Measurements from ENCODE around the gene MAGI2. TPM values are rescaled to one million over a fixed set of nuclear protein-coding genes. Genes with fewer than 3 reads are reported as not detected.
"Not testable (repeated sequence)": the region's sequence is repeated elsewhere in the genome, so short reads cannot be mapped to it uniquely, and the experiment has no call there.

MAGI2 gene
- total RNA-seq, 1 donor from 2014 or later = 0.05 TPM

GRCh38 chr7:79452032-79452494, 1.4 kb downstream of the MAGI2 start:
- intact Hi-C loops (cut with micrococcal nuclease) = no loop called here

DNA sequence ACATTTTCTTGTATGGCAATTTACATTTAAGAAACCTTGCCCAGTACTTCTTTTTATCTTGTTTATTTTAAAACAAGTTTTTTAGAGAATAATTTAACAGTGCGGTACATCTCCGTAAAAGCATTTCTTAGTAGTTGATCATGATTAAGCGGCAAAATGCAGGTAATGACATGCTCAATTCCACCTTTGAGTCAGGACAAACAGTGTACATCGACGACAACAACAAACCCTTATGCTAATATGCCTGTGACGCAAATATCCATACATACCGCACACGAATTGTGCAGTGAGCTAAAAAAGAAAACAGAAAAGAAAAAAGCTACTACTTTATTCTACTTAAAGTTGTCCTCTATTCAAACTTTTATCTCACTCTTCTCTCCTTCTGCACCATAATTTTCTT, 1.9 kb downstream of the MAGI2 start:
- intact Hi-C loops (cut with micrococcal nuclease) = no loop called here

DNA sequence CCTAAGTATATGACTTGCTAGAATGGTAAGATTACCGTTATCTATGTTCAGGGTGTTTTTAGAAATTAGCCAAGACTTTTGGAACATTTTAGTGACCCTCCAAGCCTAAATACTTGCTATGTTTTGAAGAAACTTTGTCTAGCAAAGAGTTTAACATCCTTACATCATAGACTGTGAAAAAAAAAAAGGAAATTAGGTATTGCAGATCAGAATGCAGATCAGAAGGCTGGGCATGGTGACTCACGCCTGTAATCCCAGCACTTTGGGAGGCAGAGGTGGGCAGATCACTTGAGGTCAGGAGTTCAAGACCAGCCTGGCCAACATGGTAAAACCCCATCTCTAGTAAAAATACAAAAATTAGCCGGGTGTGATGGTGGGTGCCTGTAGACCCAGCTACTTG, 10.7 kb downstream of the MAGI2 start:
- intact Hi-C loops (cut with micrococcal nuclease) = not testable (repeated sequence)

- intact Hi-C loops (cut with micrococcal nuclease) = no loop called here
Observed at GRCh38 chr7:79436378-79436777, 17.1 kb downstream of the MAGI2 start.

DNA sequence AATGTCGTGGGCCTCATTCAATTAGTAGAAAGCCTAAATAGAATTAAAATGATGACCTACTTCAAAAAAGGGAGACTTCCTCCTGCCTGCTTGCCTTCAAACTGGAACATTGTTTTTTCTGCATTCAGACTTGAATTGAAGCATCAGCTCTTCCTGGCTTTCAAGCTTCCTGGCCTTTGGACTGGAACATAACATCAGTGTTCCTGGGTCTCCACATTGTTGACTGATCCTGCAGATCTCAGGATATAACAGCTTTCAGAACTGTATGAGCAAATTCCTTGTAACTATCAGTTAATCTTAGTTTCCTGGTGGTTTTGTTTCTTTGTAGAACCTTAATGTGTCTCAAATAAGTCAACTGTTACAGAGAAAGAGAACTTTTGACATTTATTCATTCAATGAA, 18.6 kb downstream of the MAGI2 start:
- intact Hi-C loops (cut with micrococcal nuclease) = no loop called here

DNA sequence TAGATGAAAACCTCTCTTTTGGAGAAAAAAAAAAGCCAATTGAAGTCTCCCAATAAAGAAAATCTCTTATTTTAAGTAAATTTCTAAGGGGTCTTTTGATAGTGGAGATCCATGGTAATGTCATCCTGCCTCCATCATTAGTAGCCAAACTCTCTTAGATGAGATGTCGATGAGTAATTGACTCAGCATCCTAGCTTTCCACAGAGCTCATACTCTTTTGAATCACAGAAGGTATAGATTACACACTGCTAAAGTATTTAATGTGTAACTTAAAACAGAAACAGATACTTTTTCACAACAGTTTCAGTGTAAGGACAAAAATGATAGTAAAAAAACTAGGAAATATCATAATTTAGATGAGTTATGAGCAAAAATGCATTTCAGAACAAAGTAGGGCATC, 19.4 kb downstream of the MAGI2 start:
- intact Hi-C loops (cut with micrococcal nuclease) = no loop called here

DNA sequence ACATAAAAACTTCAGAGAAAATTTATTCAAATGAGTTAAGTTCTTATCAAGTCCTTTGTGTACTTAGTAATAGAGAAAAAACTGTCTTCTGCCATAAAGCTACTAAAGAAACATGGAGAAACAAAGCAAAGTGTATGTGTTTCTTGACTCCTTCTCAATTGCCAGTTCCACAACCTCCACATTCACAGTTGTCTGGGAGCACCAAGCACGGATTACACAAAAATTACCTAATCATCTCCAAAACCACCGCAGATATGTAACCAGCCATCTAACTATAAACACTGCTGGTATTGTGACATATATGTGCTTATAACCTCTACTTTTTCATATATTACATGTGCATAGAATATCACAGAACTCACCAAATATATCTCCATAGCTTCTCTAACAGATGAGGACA, 23.1 kb downstream of the MAGI2 start:
- intact Hi-C loops (cut with micrococcal nuclease) = no loop called here

DNA sequence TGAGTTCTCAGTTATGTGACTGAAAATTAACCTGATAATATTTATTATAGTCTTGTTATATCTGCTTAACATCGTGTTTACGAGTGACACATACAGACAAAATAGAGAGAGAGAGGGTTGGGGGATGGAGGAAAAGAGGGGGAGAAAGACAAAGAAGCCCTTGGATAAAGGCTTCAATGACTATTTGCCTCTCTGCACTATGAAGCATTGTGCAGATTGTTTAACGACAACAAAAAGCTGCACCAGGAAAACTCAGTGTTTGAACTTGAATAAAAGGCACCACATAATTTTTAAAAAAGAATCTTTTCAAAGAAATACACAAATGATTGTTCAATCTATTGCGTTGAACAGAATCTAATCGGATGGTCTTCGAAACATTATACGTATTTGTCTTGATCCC, 27.8 kb downstream of the MAGI2 start:
- intact Hi-C loops (cut with micrococcal nuclease) = no loop called here

GRCh38 chr7:79421751-79422150, 31.7 kb downstream of the MAGI2 start:
- intact Hi-C loops (cut with micrococcal nuclease) = no loop called here

- intact Hi-C loops (cut with micrococcal nuclease) = no loop called here
Observed at GRCh38 chr7:79420464-79420863, 33.0 kb downstream of the MAGI2 start.

- intact Hi-C loops (cut with micrococcal nuclease) = no loop called here
Observed at GRCh38 chr7:79414910-79415309, 38.6 kb downstream of the MAGI2 start.

- intact Hi-C loops (cut with micrococcal nuclease) = no loop called here
Observed at GRCh38 chr7:79412915-79413314, 40.6 kb downstream of the MAGI2 start.

DNA sequence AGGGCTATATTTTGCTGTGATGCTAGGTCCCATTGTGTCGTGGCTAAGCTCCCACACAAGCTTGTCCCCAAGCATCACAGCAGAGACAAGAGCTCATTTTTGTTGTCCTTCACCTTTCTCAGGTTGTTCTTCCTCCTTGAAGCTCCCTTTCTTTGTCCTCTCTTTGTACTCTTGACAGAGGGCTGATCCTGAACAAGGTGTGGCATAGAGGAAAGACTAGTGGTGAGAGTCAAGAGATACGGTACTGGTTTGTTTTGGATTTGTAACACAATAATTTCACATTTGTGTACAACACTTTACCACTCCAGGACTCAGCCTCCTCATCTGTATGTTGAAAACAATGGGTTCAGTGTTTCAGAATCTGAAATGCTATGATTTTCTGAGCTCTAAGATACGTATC, 41.0 kb downstream of the MAGI2 start:
- intact Hi-C loops (cut with micrococcal nuclease) = no loop called here

- intact Hi-C loops (cut with micrococcal nuclease) = no loop called here
Observed at GRCh38 chr7:79410345-79410744, 43.1 kb downstream of the MAGI2 start.

GRCh38 chr7:79407351-79407750, 46.1 kb downstream of the MAGI2 start:
- intact Hi-C loops (cut with micrococcal nuclease) = no loop called here

- intact Hi-C loops (cut with micrococcal nuclease) = no loop called here
Observed at GRCh38 chr7:79406371-79406770, 47.1 kb downstream of the MAGI2 start.

- intact Hi-C loops (cut with micrococcal nuclease) = no loop called here
Observed at GRCh38 chr7:79405368-79405767, 48.1 kb downstream of the MAGI2 start.

DNA sequence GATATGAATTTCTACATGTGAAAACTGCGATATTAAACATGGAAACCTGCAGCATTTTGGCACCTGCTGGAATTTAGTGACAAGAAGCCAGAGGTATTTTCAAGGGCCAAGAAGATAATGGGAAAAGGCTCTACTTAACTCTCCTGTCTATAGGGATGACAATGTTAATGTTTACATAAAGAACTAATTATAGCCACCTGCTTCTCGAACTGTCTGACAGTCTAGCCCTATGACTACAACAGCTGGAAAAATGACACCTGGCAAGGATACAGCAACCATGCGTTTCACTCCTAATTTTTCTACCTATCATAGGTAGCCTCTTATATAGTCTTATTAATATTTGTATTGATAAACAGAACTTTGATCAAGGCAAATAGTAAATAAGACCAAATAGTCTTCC, 49.6 kb downstream of the MAGI2 start:
- intact Hi-C loops (cut with micrococcal nuclease) = no loop called here

GRCh38 chr7:79403451-79403850, 50.0 kb downstream of the MAGI2 start:
- intact Hi-C loops (cut with micrococcal nuclease) = no loop called here

DNA sequence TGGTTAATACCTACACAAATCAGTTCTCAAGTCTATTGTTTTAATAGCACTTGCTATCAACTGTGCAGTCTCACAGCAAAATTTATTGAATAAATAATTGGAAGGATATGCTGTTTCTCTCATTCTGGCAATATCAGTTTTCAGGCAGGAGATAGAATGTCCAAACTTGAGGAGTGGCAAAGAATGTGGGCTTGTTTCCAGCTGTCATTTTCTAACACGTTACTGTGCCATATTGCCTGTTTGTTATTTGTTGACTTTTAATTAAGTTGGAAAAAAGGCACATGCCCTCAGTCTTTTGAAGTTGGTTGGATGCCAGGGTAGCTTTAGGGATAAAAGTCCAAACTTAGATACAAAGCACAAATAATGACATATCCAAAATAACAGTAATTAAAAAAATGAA, 52.2 kb downstream of the MAGI2 start:
- intact Hi-C loops (cut with micrococcal nuclease) = no loop called here

DNA sequence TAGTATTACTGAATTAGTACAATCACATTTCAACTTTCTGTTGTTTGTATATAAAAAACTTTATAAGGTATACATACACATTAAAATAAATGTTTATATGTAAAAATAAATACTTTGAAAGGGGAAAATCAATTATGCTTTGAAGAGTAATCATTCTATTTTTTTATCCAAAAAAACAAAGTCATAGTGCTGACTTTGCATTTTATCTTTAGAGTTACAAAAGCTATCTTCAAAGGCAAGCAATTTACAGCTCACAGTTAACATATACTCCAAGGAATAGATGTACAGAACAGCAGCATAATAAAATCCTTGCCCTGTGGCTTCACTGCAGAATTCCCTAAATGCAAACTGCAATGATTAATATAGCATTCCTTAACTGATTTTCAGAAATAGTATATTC, 53.2 kb downstream of the MAGI2 start:
- intact Hi-C loops (cut with micrococcal nuclease) = no loop called here

GRCh38 chr7:79398138-79398749, 55.2 kb downstream of the MAGI2 start:
- intact Hi-C loops (cut with micrococcal nuclease) = no loop called here

- intact Hi-C loops (cut with micrococcal nuclease) = no loop called here
Observed at GRCh38 chr7:79386688-79387422, 66.6 kb downstream of the MAGI2 start.
